Measurements from ENCODE around the gene MAEA. TPM values are rescaled to one million over a fixed set of nuclear protein-coding genes. Genes with fewer than 3 reads are reported as not detected.

MAEA gene
- total RNA-seq, 4 donors from 2014 or later, result 33.1 to 60.1 (median 50.5) TPM

- TF ChIP-seq CTCF (IDR thresholded peaks at IDR 0.05; ENCODE audit: low read depth), result no peak
Observed at GRCh38 chr4:1354136-1354982, 64.7 kb downstream of the MAEA start.

- no peak for TF ChIP-seq CTCF (IDR thresholded peaks at IDR 0.05; ENCODE audit: low read depth)
Observed at GRCh38 chr4:1354983-1355275, 65.2 kb downstream of the MAEA start.

GRCh38 chr4:1355378-1355777, 65.7 kb downstream of the MAEA start:
- no peak for TF ChIP-seq CTCF (IDR thresholded peaks at IDR 0.05; ENCODE audit: low read depth)

- TF ChIP-seq CTCF (IDR thresholded peaks at IDR 0.05; ENCODE audit: low read depth), result no peak
Observed at GRCh38 chr4:1356181-1356998, 66.7 kb downstream of the MAEA start.

- no peak for TF ChIP-seq CTCF (IDR thresholded peaks at IDR 0.05; ENCODE audit: low read depth)
Observed at GRCh38 chr4:1357356-1358248, 67.9 kb downstream of the MAEA start.

- TF ChIP-seq CTCF (IDR thresholded peaks at IDR 0.05; ENCODE audit: low read depth), result no peak
Observed at GRCh38 chr4:1358421-1359143, 68.9 kb downstream of the MAEA start.
